Muscle of back (tissue), 13 donors: ENCODE data around the gene IL19. TPM values are rescaled to one million over a fixed set of nuclear protein-coding genes. Genes with fewer than 3 reads are reported as not detected.

Source experiments
- DNase-seq, 3 donors: peaks; one replicate each; pipeline versions ENCODE4 v3.0.0 to v3.0.0-alpha.2; 2013
- long read RNA-seq, 9 donors: transcript quantifications; one replicate each; lab custom pipeline, GENCODE V29; 2026
- polyA plus RNA-seq, 10 donors: library from polyadenylated mRNA; unstranded; fragments of 120-200 nt; gene quantifications; one replicate each; pipeline ENCODE4 v1.2.1, GENCODE V29; 2013; ENCODE audit not compliant: insufficient read length in 10 of 10

The IL19 gene, protein sequence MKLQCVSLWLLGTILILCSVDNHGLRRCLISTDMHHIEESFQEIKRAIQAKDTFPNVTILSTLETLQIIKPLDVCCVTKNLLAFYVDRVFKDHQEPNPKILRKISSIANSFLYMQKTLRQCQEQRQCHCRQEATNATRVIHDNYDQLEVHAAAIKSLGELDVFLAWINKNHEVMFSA
- polyA plus RNA-seq: not detected
- long read RNA-seq, donor 1: 0 reads
- long read RNA-seq, donor 2: 0 reads
- long read RNA-seq, donor 3: 0 reads
- long read RNA-seq, donor 4: 0 reads
- long read RNA-seq, donor 5: 0 reads
- long read RNA-seq, donor 6: 0 reads
- long read RNA-seq, donor 7: 0 reads
- long read RNA-seq, donor 8: 0 reads
- long read RNA-seq, donor 9: 0 reads

DNA sequence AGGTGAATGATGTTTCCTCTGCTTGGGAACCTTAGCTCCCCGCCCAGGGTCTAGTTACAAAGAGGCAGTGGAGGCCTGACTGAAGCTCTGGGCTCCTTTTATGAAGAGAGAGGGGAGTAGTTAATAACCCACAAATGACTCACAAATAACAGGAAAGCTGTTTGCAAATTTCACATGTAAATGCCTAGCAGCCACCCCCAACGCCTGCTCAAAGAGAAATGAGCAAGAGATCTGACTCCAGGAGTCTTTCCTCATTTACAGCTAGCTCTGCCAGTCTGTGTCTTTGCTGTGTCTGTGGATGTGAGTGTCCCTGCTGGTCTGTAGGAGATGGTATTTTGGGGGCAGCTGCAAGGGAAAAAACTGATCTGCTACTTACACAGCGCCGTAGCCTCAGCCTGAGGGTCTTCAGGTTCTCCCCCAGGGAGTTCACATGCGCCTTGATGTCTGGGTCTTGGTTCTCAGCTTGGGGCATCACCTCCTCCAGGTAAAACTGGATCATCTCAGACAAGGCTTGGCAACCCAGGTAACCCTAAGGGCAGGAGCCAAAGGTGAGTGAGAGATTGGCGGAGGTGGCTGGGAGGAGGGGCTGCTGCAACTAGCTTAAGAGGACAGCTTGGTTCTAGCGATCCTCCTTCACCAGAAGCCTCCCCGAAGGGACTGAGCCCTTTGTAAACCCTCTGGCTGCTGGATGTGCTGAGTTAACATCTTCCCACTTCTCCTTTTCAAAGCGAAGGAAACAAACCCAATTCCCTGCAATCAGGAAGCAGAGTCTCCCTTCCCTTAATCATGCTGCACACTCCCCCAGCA lies at the start of gene IL19:
TSS of gene IL19 (plus strand) at position 243 of the 807 bp plus-strand sequence. CDS start 65,890 bp downstream, outside the sequence.
- DNase-seq: peak in 2 of 3 donors; percentile 17 to 31

DNA sequence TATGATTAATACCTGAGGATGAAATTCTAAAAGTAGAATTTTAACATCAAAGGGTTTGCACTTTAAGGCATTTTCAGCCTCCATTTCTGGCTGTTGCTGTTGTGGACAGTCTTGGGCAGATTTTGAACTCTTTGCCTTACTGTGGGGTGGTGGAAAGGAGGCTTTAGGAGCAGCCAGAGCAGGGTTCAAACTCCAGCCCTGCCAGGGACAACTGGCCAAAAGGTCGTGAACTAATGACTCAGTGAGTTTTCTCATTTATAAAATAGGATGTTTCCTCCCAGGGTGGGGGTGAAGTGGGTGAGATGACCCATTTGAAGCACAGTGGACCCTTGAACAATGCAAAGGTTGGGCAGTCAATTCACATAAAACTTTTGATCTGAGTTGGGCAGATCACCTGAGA lies 49.1 kb upstream of the IL19 start:
- no peak for DNase-seq

DNA sequence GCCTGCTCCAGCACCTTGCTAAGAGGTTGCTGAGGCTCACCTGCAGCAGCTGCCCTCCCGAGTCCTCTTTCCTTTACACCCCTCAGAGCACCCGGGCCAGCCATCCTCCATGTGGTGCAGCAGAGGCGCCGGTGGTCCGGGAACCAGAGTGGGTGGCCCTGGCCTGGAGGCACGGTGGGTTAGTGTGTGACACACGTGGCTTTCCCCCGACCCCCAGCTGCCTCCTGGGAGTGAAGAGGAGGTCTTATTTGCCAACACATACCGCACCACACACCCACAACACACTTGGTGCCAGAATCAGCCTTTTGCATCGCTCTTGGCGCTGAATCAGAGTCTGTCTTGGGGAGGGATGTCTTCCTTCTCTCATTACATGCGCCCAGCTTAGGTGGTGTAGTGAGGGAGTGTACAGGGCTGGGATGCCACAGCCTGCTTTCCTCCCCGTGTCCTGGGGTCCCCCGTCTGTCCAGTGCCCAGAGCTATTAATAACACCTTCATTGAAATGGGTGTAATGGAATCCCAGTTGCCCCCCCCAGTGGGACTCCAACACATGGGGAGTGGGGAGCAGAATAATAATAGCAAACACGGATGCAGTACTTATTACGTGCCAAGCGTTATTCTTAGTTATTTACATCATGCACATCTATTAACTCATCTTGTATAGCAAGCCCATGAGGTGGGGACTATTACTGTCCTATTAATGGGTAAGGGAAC lies 47.7 kb upstream of the IL19 start:
- peak in 2 of 3 donors; percentile 42 to 60 for DNase-seq

DNA sequence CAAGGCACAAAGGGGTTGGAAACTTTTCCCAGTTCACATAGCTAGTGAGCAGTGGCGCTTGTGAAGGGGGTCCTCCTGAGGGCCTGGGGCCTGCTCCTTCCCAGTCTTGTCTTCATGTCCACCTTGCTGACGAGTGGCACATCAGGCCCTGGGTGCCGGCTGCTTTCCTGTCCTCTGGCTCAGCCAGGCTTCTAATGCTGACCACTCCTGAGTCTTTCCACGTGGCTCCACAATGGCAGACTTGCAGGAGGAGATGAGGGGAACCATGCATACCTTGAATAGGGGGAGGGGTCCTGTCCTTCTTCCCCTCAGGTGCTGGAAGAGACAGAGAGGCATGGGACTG lies 47.1 kb upstream of the IL19 start:
- no peak for DNase-seq

DNA sequence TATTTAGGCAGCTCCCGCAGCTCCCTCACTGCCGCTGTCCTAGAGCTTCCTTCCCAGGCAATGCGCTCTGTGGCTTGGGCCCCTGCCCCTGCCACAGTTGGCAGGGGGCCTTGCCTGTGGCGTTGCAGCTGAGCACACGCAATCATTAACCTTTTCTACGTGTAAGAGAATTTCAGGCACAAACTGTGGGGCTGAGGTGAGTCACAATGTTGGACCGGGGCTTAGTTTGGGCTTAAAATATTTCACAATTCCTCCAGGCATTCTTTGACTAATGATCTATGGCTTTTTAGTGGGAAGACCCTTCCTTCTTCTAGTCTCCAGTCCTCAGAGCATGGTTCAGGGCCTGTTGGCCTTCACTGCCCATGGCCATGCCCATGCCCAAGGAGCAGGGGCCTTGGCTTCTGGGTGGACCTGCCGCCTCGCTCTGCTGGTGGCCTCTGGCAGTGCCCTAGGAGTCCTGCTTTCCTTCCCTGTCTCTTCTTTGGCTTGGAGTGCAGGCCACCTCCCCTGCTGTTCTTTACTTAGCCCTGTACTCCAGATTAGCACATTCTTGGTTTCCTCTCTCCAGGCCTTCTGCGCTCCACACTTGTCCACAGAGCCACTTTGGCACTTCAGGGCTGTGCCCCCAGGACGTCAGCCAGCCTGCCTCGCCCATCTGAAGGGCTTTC lies 46.6 kb upstream of the IL19 start:
- peak in 1 of 3 donors; percentile 54 for DNase-seq

DNA sequence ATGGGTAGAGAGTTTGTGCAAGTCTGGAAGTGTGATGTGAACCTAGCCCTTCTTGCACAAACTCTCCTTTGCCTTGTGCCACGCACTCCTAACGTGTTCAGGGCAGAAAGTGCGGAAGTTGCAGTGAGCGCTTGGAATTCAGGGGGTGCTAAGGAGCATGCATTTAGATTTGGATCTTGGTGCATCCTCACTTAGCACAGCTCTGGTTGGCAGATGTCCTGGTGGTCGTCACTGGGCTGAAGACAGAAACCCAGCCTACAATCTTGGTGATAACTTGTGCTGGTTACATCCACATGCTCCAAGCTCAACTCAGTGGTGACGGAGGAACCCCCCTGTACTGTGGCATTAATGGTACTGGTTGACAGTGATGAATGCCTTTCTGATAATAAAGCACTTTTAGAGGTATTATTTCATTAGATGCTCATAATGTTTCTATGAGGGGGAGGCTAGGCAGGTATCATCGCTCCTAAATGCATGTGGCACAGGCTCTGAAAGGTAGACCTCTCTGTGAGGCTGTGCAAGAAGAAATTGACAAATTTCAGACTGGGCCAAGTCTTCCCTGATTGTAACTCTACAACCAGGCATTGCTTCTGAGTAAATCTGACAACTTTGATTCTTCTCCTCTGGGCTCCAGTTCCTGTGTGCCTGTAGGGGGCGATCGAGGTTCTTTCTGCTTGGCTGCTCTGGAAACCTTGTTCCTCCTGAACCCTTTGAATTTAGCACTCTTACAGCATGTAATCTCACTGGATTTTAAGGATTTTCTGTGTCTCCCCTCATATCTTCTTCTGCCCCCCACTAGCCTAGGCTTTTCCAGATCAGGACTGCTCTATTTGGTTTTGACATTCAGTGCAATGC lies 45.2 kb upstream of the IL19 start:
- no peak for DNase-seq

DNA sequence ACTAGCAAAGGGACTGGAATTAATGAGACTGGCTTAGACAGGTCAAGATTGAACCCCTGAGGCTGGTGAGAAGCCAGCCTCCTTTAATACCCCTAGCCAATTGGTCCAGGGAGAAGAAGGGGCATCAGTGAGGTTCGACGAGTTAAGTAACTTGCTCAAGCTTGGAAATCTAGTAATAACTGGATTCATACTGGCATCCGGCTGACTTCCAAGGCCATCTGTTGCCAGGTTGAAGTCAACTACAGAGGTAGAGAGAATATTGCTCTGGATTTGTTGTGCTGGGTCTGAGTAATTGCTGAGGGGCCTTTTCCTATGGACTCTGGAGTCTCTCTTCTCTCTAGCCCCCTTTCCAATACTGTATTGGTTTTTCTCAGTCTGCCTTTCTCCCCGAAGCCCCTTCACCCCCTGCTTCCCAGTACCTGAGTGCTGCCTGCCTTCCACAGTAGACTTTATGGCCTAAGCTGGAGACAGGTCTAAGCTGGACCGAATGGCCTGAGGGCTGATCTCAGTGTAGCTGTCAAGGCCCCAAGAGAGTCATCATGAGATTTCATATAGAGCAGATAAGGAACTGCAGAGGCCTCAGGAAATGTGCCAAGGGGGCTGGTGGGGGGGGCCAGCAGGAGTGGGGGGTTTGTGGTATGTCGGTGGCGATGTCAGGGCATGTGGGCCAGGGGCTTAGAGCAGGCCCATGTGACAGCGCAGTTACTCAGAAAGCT lies 42.4 kb upstream of the IL19 start:
- no peak for DNase-seq

DNA sequence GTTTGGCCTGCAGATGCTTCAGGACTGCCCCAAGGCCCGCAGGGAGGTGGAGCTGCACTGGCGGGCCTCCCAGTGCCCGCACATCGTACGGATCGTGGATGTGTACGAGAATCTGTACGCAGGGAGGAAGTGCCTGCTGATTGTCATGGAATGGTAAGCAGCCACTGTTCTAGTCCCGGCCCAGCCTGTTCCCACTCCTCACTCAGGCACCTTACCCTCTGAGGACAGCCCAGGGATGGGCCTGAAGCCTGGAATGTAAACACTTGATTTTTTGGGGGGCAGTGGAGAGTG lies 41.9 kb upstream of the IL19 start:
- DNase-seq: no peak

DNA sequence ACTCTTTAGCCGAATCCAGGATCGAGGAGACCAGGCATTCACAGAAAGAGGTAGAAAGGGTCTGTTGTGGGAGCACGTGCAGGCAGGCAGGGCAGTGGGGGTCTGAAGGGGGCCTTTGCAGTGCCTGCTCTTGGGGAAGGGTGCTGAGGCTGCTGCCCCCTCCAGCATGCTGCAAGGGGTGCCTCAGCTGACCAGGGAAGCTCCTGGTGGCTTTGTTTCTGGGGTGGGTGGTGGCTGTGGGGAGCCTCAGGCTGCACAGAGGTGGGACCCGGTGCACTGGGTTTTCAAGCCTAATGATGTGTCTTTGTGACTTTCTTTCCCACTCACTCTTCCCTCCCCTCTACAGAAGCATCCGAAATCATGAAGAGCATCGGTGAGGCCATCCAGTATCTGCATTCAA lies 41.5 kb upstream of the IL19 start:
- DNase-seq: no peak

DNA sequence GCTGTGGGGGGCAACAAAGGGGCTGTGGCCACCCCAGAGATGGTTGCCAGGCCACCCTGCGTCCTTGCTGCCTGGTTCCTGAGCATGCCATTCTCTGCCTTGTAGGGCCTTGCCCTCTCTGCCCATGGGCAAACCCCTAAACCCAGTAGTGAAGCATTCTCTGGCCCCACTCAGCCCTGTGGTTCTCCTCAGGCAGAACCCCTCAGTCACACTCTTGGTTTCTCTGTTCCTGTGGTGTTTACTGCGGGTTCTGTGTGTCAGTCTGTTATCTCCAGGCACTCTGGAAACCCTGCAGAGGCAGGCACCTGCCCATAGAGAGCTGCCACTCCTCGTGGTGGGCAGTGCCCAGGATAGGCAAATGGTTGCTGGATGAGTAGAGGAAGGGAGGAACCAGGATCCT lies 41.1 kb upstream of the IL19 start:
- no peak for DNase-seq

DNA sequence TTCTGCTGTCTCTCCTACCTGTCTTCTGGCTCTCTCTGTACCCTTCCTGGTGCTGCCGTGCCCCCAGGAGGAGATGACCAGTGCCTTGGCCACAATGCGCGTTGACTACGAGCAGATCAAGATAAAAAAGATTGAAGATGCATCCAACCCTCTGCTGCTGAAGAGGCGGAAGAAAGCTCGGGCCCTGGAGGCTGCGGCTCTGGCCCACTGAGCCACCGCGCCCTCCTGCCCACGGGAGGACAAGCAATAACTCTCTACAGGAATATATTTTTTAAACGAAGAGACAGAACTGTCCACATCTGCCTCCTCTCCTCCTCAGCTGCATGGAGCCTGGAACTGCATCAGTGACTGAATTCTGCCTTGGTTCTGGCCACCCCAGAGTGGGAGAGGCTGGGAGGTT lies 38.1 kb upstream of the IL19 start:
- DNase-seq: no peak

DNA sequence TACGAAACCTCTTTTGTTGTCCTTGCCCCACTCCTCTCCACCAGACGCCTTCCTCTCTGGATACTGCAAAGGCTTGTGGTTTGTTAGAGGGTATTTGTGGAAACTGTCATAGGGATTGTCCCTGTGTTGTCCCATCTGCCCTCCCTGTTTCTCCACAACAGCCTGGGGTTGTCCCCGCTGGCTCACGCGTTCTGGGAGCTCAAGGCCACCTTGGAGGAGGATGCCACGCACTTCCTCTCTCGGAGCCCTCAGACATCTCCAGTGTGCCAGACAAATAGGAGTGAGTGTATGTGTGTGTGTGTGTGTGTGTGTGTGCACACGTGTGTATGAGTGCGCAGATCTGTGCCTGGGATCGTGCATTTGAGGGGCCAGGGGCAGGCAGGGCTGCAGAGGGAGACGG lies 37.6 kb upstream of the IL19 start:
- no peak for DNase-seq

DNA sequence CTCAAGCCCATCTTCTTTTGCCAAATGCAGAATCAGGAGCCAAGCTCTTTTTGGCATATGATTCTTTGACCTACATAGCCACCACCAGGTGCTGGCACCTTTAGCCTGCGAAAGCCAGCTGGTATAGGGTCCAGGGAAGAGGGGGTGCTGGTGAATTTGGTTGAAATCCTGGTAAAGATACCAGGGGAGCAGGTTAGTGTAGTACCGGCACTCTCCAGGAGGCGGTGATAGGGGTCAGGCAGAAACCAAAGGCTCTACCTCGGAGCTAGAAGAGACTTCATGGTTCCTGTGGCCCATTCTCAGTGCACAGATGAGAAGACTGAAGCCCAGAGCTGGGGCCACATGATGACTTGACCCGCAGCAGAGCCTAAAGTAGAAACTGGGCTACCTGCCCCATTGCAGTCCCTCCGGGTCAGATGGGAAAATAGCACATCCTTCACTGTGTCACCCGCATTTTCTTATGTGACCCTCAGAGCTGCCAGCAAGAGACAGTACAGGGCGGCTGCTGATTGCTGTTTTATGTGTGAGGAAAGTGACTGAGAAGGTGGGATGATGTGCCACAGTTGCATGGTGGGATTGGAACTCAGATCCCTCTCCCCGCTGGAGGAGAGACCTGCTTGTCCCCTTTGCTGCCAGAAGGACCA lies 36.0 kb upstream of the IL19 start:
- DNase-seq: peak in 1 of 3 donors; percentile 40

DNA sequence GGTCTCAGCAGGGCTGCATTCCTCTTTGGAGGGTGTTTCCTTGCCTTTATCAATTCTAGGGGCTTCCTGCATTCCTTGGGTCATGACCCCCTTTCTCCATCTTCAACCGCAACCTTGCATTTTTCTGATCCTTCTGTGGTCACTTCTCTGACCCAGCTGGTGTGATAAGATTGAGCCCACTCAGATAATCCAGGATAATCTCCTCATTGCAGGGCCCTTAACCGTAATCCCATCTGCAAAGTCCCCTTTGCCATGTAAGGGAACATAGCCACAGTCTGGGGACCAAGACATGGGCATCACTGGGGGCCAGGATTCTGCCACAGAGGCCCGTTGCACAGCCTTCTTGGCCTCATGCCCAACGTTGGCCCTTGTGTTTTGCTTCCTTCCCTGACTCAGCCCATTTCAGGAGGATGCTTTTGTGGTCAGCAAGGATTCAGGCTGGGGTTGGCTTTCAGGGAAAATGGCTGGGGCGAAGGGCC lies 35.0 kb upstream of the IL19 start:
- no peak for DNase-seq

DNA sequence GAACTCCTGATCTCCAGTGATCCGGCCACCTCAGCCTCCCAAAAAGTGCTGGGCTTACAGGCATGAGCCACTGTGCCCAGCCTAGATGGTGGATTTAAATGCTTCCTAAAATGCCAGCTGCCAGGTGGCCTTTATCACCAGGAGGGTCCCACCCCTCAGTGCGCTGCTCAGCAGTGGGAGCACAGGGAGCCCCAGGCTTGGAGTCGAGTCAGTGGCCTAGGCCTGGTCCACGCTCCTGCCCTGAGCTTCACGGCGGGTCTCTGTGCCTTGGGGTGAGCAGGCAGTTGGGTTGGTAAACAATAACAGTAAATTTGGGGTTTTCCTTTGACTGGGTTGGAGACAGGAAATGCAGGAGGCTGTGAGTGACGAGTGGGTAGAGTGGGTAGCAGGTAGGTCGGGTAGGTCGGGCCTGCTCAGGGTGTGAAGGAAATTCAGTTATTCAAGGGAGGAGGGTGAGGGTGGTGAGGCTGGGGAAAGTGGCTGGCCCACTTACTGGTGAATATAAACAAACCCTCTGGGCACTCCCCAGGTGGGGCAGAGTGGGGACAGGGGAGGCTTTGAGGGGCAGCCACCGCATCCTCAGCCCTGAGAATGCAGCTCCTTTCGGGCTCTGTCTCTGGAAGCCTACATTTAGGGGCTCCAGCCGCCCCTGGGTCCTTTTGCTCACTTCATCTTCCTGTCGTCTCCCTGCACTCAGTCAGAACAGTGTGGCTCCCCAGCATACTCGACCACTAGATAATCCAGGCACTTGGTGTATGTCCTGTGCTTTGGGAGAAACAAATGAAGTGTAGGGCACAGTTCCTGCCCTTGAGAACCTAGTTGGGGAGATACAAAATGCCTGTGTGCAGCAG lies 33.5 kb upstream of the IL19 start:
- DNase-seq: no peak

DNA sequence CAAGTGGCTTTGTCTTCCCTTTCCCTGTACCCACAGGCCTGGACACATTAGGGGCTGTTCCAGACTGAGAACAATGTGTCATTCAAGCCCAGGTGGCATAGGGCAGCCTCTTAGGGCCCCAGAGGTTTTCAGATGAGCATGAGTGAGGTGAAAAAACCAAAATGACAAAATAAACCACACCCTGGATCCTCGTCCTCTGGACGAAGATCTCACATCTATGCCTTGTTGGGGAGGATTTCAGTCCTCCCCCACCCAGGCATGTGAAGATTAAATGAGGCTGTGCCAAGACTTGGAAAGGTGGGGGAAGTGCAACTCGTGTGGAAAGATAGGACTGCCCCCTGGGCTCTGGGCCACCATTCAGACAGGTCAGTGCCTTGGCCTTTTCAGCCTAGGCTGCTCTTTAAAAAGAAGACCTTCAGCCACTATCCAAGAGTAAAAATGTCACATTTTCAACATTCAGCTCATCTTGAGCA lies 32.8 kb upstream of the IL19 start:
- DNase-seq: no peak

DNA sequence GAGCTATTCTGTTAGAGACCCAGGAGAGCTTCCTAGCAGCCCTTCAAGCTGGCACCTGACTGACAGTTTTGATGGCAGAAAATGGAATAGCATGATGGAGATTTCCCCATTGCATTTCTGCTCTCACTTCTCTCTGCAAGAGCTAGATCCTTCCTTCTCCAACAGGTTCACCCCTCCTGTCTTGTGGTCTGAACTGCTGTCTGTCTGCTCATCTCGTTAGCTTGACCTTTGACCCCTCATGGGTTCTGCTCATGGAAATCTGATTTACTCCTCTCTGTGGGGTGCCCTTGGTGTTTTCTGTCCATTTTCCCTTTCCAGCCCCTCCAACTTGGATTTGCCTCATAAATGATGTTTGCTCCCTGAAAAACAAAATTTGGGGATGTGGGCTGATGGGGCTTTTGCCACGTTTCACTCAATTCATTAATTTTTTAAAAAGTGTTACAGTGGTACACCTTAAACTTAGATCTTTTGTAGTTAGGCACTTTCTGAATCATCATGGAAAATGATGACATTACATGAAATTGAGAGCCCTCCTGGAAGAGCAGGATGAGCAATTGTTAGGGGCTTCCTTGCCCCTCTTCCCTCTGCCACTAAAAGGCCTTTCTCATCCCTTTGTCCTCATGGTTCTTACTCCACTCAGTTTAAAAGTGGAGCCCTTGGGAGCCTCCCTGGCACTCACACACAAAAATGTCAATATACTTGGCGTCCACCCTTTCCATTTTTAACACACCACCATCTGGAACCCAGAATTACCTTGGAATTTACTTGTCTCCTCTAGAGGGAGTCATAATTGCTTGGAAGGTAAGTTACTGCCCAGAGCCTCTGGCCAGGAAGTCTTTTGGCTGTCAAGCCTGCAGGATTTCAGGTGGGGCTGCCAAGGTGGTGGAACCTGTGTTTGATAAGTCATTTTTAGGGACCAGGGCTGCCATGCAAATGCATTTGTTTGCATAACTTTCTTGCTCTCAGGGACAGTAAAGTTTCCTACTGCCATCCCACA lies 31.9 kb upstream of the IL19 start:
- no peak for DNase-seq
